Retinal pigment epithelial cell (primary cell): ENCODE measurements around the gene TGM4.

Experiments
- DNase-seq: peaks from one replicate; pipeline ENCODE4 v3.0.0-alpha.2; 2010; ENCODE audit warnings: low read depth
- H3K4me3 ChIP-seq: 2 replicates; pipeline ENCODE4 v1.5.1; 2011; ENCODE audit warnings: mild to moderate bottlenecking, low read length, control low read depth, moderate library complexity
- CTCF ChIP-seq: conservative IDR thresholded peaks from 2 replicates; pipeline ENCODE4 v1.5.1; 2011; ENCODE audit warnings: low read depth, low read length, control low read depth, inconsistent platforms

The TGM4 gene

GRCh38 chr3:44890852-44891251 lies 16.4 kb downstream of the TGM4 start:
- DNase-seq = no peak

GRCh38 chr3:44892689-44893088 lies 18.3 kb downstream of the TGM4 start:
- DNase-seq = no peak
- no peak for TF ChIP-seq CTCF
- no peak overlapping the region for H3K4me3 ChIP-seq

More at GRCh38 chr3:44890852-44891251, 16.4 kb downstream of the TGM4 start:
- no peak for TF ChIP-seq CTCF
- no peak overlapping the region for H3K4me3 ChIP-seq

GRCh38 chr3:44893097-44893496 lies 18.7 kb downstream of the TGM4 start:
- no peak for DNase-seq
- no peak for TF ChIP-seq CTCF
- H3K4me3 ChIP-seq = no peak overlapping the region

GRCh38 chr3:44894485-44894884 lies 20.1 kb downstream of the TGM4 start:
- no peak for TF ChIP-seq CTCF
- no peak overlapping the region for H3K4me3 ChIP-seq
- DNase-seq = no peak

- H3K4me3 ChIP-seq = no peak overlapping the region
- no peak for DNase-seq
- TF ChIP-seq CTCF = no peak
These were observed 22.0 kb downstream of the TGM4 start for GRCh38 chr3:44896440-44896839.

GRCh38 chr3:44899683-44900367 lies 25.4 kb downstream of the TGM4 start:
- TF ChIP-seq CTCF = no peak
- no peak overlapping the region for H3K4me3 ChIP-seq
- DNase-seq = no peak

GRCh38 chr3:44902628-44903027 lies 28.2 kb downstream of the TGM4 start:
- DNase-seq = no peak
- no peak for TF ChIP-seq CTCF

More at GRCh38 chr3:44902628-44903027, 28.2 kb downstream of the TGM4 start:
- H3K4me3 ChIP-seq = no peak overlapping the region
